Measurements from ENCODE around the gene ZNHIT3. TPM values are rescaled to one million over a fixed set of nuclear protein-coding genes. Genes with fewer than 3 reads are reported as not detected.

ZNHIT3 gene
- total and polyA plus RNA-seq, 10 of the 15 experiments (the other 5 are each of a cell fraction or from before 2014, with no cell fraction given), result 34.1 to 128 (median 55.6) TPM

- peak; percentile 1 for TF ChIP-seq SKIL (IDR thresholded peaks at IDR 0.05; ENCODE audit: low read depth, poor library complexity, severe bottlenecking)
- no peak for TF ChIP-seq ELK1 (IDR thresholded peaks at IDR 0.05; ENCODE audit: low read depth, low read length)
- TF ChIP-seq TAF1 (IDR thresholded peaks at IDR 0.05; ENCODE audit: borderline replicate concordance, low read depth, low read length), result peak; percentile 66; the same call in 1 of the 2 replicates
- TF ChIP-seq ATF7 (IDR thresholded peaks at IDR 0.05; ENCODE audit: low read depth), result 0 out of 2 replicates have a peak, but pooled peaks have one; percentile 10
- no peak for TF ChIP-seq ZNF274 (IDR thresholded peaks at IDR 0.05; ENCODE audit: insufficient read depth, insufficient read length)
- no peak for TF ChIP-seq NR2C2 (IDR thresholded peaks at IDR 0.05; ENCODE audit: borderline replicate concordance, control insufficient read depth, insufficient read length, low read depth)
- TF ChIP-seq CEBPZ (IDR thresholded peaks at IDR 0.05; ENCODE audit: low read depth, low read length), result no peak
- TF ChIP-seq ASH2L (IDR thresholded peaks at IDR 0.05; ENCODE audit: borderline replicate concordance, low read depth), result no peak
- TF ChIP-seq ZBTB4 (CRISPR knock-in tag; IDR thresholded peaks at IDR 0.05), result no peak
- no peak for TF ChIP-seq ETV6 (conservative IDR thresholded peaks at IDR 0.05 in 1 of 2, IDR thresholded peaks at IDR 0.05 in 1 of 2; ENCODE audit: borderline replicate concordance in 1 of 2, low read depth in 1 of 2)
- TF ChIP-seq ZNF384 (IDR thresholded peaks at IDR 0.05; ENCODE audit: borderline replicate concordance, low read depth, low read length), result no peak
- no peak for TF ChIP-seq BMI1 (IDR thresholded peaks at IDR 0.05; ENCODE audit: borderline replicate concordance)
- TF ChIP-seq BCLAF1 (IDR thresholded peaks at IDR 0.05), result no peak
- no peak for TF ChIP-seq SRF (IDR thresholded peaks at IDR 0.05; ENCODE audit: low read depth in 2 of 2, low read length in 2 of 2)
These were observed 58.0 kb downstream of the ZNHIT3 start, which contains the start of gene GGNBP2 (continued) for GRCh38 chr17:36544307-36545076.
